SHP77 treated with DMSO at 0.1 percent for 48 hours (cell line): ENCODE data around the gene ZBTB7B.

Experiments used
- DNase-seq: peaks from one replicate; lab custom pipeline; 2025; lab: John Stamatoyannopoulos, UW

The ZBTB7B gene

DNA sequence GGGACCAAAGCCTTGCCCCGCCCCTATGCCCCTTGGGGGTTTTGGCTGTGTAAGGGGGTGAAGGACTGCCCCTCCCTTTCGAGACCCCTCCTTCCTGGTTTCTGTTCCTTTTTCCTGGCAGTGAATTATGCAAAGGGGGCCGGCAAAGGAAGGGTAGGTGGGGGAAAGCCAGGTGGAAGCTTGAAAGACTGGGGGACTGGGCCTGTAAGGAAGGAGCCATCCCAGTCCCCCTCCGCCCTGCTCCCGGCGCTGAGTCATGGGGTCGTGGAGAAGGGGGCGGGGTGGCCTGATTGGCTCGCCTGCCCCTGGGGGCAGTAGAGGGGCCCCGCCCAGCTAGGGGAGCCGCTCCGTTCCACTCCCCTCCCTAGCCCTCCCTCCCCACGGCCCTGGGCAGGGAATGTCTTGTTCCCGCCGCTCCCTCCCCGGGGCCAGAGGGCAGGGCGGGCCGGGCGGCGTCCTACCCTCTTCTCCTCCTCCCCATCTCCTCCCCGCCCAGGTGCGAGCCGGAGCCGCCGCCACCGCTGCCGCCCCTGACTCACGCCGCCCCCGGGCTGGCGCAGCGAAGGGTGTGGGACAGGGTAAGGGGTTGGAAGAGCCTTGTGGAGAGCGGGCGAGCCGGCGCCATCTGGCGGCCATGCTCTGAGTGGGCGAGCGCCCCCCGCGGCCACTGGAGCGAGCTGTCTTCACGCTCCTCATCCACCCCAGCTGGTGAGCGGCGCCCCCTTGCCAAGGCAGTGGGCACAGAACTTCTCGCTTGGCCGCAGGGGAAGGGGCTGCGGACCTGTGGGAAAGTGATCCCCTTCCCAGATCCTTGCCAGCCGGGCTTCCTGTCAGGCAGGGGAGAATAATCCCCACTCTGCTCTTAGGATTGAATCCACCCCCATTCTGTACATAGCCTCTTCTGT, 14.7 kb downstream of the ZBTB7B start:
- peak; percentile 87 for DNase-seq

GRCh38 chr1:155017946-155018316, 15.3 kb downstream of the ZBTB7B start:
- DNase-seq: no peak

DNA sequence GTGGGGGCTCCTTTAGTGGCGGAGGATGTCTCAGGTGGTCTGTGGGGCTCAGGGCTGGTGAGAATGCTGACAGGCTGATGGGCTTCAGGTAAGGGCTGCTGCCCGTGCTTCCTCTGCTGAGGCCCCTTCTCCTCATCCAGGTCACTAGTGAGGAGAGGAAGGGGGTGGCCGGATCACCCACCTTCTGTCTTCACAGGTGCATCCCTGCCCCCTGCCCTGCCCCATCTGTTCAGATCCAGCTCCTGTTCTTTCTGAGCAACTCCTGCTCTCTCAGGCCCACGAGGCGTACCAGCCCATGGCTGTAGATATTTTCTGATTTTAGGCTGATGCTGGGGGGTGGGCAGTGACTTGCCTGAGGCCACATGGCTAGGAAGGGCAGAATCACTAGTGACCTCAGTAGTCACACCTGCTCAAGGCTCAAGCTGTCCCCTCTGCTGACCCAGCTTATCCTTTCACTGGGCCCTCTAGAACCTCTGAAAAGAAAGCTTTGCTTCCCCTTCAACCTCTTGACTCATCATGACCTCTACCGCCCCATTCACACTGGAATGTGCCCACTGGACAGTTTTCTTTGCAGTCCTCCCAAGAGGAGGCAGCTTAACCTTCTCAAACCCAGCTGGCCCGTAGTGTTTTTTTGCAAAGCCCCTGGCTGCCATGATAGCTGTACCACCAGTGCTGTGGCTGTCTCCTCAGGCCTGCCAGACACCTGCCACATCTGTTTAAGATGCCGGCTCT, 16.2 kb downstream of the ZBTB7B start:
- DNase-seq: no peak

DNA sequence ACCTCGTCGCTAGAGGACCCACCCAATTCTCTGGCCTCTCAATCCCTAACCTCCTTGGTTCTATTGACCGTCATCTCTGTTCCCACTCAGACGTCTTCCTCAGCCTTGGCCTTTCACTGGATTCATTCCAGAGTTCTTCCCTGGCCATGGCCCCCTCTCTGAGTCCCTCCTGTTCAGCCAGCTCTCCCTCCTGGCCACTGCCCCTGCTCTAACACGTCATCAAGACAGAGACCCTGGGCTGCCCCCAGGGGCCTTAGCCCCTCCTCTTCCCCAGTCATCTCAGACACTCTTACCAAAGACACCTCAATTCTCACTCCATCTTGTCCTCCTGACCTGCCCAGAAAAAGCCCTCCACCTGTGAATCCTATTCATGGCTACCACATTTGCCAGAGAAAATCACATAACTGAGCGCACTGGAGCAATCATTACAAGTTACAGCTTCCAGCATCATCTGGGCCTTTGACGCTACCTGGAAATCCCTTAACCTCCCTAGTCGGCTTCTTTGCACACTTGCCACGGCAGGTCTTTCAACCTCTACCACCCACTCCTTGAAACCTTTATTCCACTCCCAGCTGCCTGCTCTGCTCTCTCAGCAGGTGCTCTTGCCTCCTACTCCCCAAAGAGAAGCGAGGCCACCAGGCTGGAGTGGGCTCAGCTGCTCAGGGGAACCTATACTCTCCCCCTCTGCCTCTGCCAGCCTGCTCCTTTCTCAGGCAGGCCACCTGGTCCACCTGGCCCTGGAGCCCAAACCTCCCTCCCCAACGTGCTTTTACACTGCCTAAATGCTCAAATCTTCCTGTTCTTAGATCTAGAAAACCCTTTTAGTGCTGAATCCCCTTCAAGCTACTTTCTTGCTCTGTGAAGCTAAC, 17.0 kb downstream of the ZBTB7B start:
- DNase-seq: no peak

DNA sequence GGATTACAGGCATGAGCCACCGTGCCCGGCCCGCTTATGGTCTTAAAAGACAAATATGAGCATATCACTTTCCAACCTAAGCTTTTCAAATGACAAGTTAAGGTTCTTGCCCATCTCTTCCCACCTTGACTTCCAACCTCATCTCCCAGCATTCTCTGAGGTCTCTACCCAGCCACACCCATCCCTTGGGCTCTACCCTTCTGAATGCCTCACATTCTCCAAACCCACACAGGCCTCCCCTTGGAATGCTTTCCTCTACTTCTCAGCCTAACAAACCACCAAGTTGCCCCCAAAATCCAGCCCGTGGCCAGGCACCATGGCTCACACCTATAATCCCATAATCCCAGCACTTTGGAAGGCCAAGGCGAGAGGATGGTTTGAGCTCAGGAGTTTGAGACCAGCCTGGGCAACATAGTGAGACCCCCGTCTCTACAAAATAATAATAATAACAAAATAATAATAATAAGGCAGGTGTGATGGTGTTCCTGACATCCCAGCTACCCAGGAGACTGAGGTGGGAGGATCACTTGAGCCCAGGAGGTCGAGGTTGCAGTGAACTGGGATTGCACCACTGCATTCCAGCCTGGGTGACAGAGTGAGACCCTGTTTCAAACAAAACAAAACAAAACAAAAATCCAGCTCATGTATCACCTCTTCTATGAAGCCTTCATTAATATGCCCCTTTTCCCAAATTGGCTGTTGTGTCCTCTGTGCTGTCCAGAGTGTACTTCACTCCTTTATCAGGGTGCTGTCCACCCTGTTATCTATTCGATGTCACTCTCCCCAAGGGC, 19.7 kb downstream of the ZBTB7B start:
- no peak for DNase-seq

DNA sequence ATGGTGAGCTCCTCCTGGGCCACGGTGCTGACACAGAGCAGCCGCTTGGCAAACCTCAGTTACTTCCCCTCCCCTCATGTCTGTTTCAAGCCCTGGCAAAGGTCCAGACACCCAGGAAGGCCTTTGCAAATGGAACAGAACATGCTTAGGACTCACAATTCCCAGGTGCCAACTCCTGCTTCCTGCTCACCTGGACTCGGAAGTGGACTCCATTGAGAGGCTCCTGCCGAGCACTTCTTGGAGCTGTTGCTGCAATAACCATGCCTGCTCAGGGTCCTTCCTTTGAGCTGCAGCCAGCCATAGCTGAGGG, 20.3 kb downstream of the ZBTB7B start:
- no peak for DNase-seq

DNA sequence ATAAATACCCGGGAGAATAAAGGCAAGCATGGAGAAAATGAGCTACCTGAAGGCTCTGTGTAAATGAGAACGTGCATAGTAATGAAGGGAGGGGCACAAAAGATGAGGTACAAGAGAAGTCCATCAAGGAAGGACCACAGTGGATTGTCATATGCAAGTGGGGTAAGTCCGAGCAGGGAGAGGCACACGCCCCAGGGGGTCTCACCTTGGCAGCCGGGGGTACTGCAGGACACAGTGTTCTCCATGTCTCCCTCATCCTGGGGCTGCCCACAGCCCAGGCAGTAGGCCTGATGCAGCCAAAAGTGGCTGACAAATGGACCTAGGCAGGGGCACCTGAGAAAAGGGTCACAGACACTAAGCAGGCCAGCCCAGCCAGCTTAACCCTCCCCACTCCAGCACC, 21.0 kb downstream of the ZBTB7B start:
- DNase-seq: no peak

DNA sequence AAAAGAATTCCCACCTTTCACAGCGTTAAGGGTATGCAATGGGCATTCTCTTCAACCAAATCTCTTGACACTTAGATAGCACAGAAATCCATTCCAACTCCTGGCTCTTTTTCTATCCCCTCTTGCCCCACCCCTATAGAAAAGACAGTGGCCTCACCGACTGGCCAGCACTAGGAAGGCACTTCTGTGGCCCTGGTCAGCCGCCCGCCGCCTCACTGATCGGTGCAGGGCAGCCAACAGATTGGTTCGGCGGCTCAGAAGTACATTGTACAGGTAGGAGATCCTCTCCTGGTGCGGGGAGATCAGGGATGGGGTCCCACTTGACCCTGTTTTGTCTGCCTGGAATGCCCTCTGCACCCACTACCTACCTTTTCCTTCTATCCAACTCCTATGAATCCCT, 21.7 kb downstream of the ZBTB7B start:
- DNase-seq: no peak

DNA sequence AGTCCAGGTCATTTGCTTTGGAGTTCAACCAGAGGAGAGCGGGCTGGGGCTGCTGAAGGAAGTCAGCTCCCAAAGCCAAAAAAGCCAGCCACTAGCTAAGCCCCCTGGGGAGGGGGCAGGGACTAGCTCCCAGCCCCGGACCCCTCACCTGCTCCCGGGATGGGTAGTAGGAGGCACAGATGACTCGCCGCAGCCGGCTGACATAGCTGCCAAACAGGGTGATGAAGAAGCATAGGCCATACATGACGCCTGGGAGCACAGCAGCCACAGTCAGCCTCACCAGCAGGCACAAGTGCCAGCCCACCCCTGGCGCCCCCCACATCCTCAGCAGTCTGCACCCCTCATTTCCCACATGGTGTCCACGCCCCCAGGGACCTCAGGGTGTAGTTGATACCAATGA, 23.6 kb downstream of the ZBTB7B start:
- no peak for DNase-seq

GRCh38 chr1:155026588-155026987, 24.0 kb downstream of the ZBTB7B start:
- no peak for DNase-seq

DNA sequence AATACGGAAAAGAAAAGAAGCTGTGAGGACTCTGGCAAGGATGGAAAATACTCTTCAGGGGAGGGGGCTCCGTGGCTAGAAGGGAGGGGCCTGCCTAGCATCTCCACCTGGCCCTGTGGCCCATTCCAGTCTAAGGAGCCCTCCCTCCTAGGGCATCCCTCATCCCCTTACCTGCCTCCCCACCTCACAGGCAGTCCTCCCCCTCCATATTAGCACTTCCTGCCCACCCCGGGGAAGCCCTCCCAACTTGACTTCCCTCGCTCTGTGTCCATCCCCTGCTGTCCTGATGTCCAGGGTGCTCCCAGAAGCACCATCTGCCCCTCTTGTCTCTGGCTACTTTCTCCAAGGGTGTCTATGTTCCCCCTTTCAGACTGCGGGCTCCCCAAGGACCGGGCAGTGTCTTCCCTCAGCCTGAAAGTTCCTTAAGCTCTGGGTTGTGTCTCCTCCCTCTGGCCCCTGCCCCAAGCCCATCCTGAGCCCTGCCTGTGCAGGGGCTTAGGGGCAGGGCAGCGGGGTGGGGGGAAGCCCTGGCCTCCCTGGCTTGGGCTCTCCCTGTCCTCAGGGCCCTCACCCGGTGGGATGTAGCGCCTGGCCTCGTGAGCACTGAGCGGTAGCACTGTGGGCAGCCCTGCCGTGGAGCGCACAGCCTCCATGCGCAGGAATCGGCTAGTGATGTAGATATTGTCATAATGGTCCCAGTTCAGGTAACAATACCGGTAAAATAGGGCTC, 27.1 kb downstream of the ZBTB7B start:
- DNase-seq: no peak

DNA sequence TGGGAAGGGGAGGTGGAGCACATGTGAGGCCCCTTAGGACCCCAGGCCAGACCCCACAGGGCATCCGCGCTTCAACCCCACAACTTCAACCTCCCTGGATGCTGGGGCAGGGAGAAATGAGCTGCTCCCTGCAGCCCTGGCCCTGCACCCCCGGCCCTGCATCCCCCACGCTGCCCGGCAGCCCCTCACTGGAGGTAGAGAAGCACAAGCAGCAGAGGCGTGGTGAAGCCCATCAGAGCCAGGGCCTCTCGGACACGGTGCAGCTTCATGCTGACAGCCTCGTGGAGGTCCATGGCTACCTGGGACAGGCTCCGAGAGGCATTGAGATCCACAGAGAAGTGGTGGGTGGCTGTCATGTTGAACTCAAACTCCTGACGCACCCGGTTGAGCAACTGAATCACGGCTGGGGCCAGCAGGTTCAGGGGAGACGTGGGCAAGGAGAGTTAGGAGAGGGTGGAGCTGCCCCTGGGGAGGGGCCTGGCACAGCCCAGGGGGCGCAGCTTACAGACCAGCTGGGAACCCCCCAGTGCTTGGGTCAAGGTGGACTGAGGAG, 27.7 kb downstream of the ZBTB7B start:
- no peak for DNase-seq

DNA sequence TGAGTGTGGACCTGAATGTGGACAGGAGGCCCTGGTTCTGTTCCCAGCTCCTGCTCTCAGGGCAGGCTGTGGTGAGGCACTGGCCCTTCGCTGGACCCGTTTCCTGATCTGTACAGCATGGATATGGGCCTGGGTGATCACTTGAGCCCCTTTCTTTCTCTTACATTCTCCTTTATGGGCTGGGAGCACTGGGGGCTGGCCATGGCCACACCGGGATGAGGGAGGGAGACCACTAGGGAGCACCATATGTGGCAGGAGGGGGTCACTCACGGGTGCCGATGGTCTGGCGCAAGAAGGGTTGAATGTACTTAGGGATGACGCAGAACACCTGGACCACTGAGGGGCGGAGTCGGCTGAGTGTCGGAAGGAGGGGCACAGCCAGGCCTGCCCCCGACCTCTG, 28.3 kb downstream of the ZBTB7B start:
- no peak for DNase-seq

- no peak for DNase-seq
Observed at GRCh38 chr1:155032886-155033285, 30.3 kb downstream of the ZBTB7B start.

DNA sequence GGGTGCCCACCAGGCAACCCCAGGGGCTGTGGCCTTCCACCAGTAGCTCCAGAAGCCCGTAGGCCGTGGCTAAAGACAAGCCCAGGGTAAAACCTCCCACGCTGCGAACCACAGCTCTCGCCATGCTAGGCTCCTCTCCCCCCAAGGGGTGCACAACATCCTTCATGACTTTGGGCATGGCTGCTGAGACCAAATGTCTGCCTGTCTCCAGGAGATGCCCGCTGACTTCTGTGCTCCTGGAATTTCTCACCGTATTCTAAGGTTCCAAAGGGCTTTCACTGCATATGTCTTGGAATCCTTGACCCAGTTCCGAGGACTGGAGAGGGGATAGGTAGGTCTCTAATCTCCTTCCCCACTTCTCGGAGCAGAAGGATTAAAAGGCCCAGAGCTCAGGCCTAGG, 30.9 kb downstream of the ZBTB7B start, which contains the start of the genes DCST1 and DCST2:
Gene DCST1, plus strand, starts transcription at position 301 of the 400 bp plus-strand sequence. CDS start 213 bp downstream, outside the sequence.
Gene DCST2, minus strand, starts transcription at position 258 of the 400 bp plus-strand sequence. Its CDS starts 80 bp downstream, at position 178.
- no peak for DNase-seq

GRCh38 chr1:155034318-155035208, 32.0 kb downstream of the ZBTB7B start:
- no peak for DNase-seq

DNA sequence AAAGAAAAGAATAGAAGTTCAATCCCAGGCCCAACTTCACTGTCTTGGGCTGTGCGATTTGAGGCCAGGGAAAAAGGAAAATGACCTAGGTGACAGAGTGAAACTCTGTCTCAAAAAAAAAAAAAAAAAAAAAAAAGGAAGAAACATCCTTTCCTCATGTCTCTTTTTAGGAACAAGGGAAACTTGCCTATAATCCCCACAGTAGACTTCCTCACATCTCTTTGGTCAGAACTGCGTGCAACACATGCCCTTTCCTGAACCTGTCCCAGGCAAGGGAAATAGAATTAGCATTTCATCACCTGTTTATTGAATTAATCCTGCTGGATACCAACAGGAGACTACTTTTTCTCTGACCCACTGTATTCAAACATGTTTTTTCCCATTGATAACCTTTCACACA, 33.3 kb downstream of the ZBTB7B start:
- DNase-seq: no peak

DNA sequence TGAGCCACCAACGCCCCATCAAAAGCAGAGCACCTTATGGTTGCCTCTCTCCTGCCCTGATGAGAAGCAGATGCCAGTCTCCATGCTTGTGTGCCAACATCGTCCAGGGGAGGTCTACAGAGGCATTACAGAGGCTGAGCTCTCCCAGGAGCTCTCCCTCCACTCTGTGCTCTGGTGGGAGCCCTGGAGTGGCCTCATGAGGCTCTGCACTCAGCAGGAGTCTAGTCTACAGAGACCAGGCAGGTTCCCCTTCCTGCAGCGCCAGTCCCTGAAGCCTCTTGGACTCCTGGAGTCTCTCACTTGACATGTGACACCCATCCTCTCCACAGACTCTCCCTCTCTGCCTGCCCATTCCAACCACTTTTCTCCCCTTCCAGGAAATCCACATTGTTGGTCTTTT, 34.4 kb downstream of the ZBTB7B start:
- no peak for DNase-seq

GRCh38 chr1:155037851-155038441, 35.3 kb downstream of the ZBTB7B start:
- no peak for DNase-seq
